ENCODE measurements around the gene NDC1. TPM values are rescaled to one million over a fixed set of nuclear protein-coding genes. Genes with fewer than 3 reads are reported as not detected.

NDC1 gene
- polyA plus RNA-seq, 1 donor (not counting 4 experiments of a cell fraction or from before 2014, with no cell fraction given) = 36.1 TPM

DNA sequence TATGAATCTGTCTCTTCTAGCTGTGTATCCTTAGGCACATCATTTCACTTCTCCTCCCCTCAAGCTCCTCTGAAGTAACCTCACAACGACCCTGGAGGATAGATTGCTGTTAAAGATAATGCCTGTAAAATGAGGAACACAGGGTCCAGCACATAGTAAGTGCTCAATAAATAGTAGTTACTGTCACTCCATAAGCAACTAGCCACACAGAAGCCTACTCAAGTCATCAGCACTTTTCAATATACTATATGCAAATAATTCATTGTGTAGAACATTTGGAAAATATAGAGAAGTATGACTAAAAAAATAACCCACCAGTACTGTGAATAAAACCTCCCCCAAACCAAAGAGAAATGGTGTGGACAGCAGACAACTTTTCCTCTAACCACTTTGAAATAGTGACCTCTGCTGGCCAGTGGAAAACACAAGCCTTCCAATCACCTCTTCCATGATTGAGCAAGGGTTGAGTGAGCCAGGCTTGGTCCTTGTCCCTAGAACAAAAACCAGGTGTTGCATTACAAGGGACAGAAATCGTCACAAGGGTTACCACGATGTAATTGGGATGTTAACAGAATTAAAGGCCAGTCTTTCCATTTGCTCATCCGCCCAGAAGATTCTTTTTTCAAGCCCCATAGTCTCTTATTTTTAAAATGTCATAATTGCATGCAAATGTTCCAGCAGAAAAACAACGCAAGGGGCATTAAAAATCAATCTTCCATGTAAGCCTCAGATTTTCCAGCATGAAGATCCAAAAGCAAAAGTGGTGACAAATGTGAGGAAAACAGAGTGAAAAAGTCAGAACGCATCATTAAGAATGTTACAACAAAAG, 83.4 kb downstream of the NDC1 start:
- no peak for FAIRE-seq
- dilution Hi-C loops (cut with MboI; ENCODE audit: extremely low pct_ligation_motif_present, low sequenced_read_pairs) = loop anchor here (25.0 kb wide), 1 partner anchor 267 kb away; no protein-coding TSS in a partner anchor
- DNase-seq (ENCODE audit: low read depth, low spot score) = no peak

GRCh38 chr1:53752281-53752680, 85.8 kb downstream of the NDC1 start:
- TF ChIP-seq EZH2 (IDR thresholded peaks at IDR 0.05; ENCODE audit: low read length) = no peak
- TF ChIP-seq, protein P1, sequence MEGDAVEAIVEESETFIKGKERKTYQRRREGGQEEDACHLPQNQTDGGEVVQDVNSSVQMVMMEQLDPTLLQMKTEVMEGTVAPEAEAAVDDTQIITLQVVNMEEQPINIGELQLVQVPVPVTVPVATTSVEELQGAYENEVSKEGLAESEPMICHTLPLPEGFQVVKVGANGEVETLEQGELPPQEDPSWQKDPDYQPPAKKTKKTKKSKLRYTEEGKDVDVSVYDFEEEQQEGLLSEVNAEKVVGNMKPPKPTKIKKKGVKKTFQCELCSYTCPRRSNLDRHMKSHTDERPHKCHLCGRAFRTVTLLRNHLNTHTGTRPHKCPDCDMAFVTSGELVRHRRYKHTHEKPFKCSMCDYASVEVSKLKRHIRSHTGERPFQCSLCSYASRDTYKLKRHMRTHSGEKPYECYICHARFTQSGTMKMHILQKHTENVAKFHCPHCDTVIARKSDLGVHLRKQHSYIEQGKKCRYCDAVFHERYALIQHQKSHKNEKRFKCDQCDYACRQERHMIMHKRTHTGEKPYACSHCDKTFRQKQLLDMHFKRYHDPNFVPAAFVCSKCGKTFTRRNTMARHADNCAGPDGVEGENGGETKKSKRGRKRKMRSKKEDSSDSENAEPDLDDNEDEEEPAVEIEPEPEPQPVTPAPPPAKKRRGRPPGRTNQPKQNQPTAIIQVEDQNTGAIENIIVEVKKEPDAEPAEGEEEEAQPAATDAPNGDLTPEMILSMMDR (optimal IDR thresholded peaks at IDR 0.05 in 1 of 3, IDR thresholded peaks at IDR 0.05 in 1 of 3, conservative IDR thresholded peaks at IDR 0.05 in 1 of 3; ENCODE audit: extremely low read depth in 1 of 3, insufficient read depth in 2 of 3, low read length in 3 of 3) = no peak
- H3K4me2 ChIP-seq (ENCODE audit: control insufficient read depth, extremely low read depth, insufficient read depth, low read depth, low read length) = no peak overlapping the region
- no peak overlapping the region for H3K9ac ChIP-seq (ENCODE audit: control insufficient read depth, extremely low read depth, insufficient read depth, low read length)
- no peak overlapping the region for H3K4me3 ChIP-seq (ENCODE audit: control insufficient read depth in 2 of 3, extremely low read depth in 1 of 3, insufficient read depth in 2 of 3, low read depth in 1 of 3, low read length in 3 of 3)
- no peaks in the 10 kb centered on the region for H4K20me1 ChIP-seq (ENCODE audit: control insufficient read depth, extremely low read depth, insufficient read depth, low read length)
- no peaks in the 10 kb centered on the region for H3K79me2 ChIP-seq (ENCODE audit: control insufficient read depth, insufficient read depth, low read length)
- H3K36me3 ChIP-seq (ENCODE audit: control insufficient read depth in 2 of 2, extremely low read depth in 1 of 2, insufficient read depth in 2 of 2, low read length in 2 of 2) = no peaks in the 10 kb centered on the region
- DNase-seq (ENCODE audit: low read depth, low spot score) = no peak
- H3K27ac ChIP-seq (ENCODE audit: control insufficient read depth, insufficient read depth, low read length) = no peak overlapping the region
- no peaks in the 10 kb centered on the region for H3K9me1 ChIP-seq (ENCODE audit: control insufficient read depth, extremely low read depth, insufficient read depth, low read length)
- dilution Hi-C loops (cut with MboI; ENCODE audit: extremely low pct_ligation_motif_present, low sequenced_read_pairs) = loop anchor here (25.0 kb wide), 1 partner anchor 265 kb away; no protein-coding TSS in a partner anchor
- H2AFZ ChIP-seq (ENCODE audit: control insufficient read depth, low read length) = no peak overlapping the region
- H3K27me3 ChIP-seq (ENCODE audit: control insufficient read depth, extremely low read depth, insufficient read depth, low read length) = peaks cover 4% of the 10 kb centered on the region
- H3K9me3 ChIP-seq (ENCODE audit: control insufficient read depth, low read depth, low read length) = no peaks in the 10 kb centered on the region
- H3K4me1 ChIP-seq (ENCODE audit: control insufficient read depth, extremely low read depth, insufficient read depth, low read length) = no peaks in the 10 kb centered on the region
- FAIRE-seq = no peak

More for the DNA sequence above, 83.4 kb downstream of the NDC1 start:
- TF ChIP-seq EZH2 (IDR thresholded peaks at IDR 0.05; ENCODE audit: low read length) = no peak
- TF ChIP-seq, protein P1 (optimal IDR thresholded peaks at IDR 0.05 in 1 of 3, IDR thresholded peaks at IDR 0.05 in 1 of 3, conservative IDR thresholded peaks at IDR 0.05 in 1 of 3; ENCODE audit: extremely low read depth in 1 of 3, insufficient read depth in 2 of 3, low read length in 3 of 3) = peak; percentile 63 to 76 (median 71)
- Histone ChIP-seq H3K4me1 (ENCODE audit: control insufficient read depth, extremely low read depth, insufficient read depth, low read length) (no peaks in the 10 kb centered on the region), H3K4me2 (ENCODE audit: control insufficient read depth, extremely low read depth, insufficient read depth, low read depth, low read length) (no peak overlapping the region), H3K27ac (ENCODE audit: control insufficient read depth, insufficient read depth, low read length) (no peak overlapping the region), H3K79me2 (ENCODE audit: control insufficient read depth, insufficient read depth, low read length) (no peaks in the 10 kb centered on the region), H3K9me1 (ENCODE audit: control insufficient read depth, extremely low read depth, insufficient read depth, low read length) (no peaks in the 10 kb centered on the region), H3K27me3 (ENCODE audit: control insufficient read depth, extremely low read depth, insufficient read depth, low read length) (no peaks in the 10 kb centered on the region), H3K4me3 (ENCODE audit: control insufficient read depth in 2 of 3, extremely low read depth in 1 of 3, insufficient read depth in 2 of 3, low read depth in 1 of 3, low read length in 3 of 3) (no peak overlapping the region), H3K9ac (ENCODE audit: control insufficient read depth, extremely low read depth, insufficient read depth, low read length) (no peak overlapping the region), H3K36me3 (ENCODE audit: control insufficient read depth in 2 of 2, extremely low read depth in 1 of 2, insufficient read depth in 2 of 2, low read length in 2 of 2) (no peaks in the 10 kb centered on the region), H3K9me3 (ENCODE audit: control insufficient read depth, low read depth, low read length) (no peaks in the 10 kb centered on the region), H4K20me1 (ENCODE audit: control insufficient read depth, extremely low read depth, insufficient read depth, low read length) (no peaks in the 10 kb centered on the region), H2AFZ (ENCODE audit: control insufficient read depth, low read length) (no peak overlapping the region)
